ENCODE results near the gene FBXO7.

GRCh38 chr22:32477596-32477995 lies 3.0 kb downstream of the FBXO7 start:
- TF ChIP-seq CTCF (IDR thresholded peaks at IDR 0.05) = no peak
- no peak for TF ChIP-seq POLR2A (IDR thresholded peaks at IDR 0.05)

All from heart left ventricle (tissue), 13 donors.